WTC11 (cell line): Measurements from ENCODE around the gene PPM1N.

ENCODE experiments used
- FOXJ3 ChIP-seq: sonication (generic); formaldehyde crosslinking; IDR thresholded peaks from 2 replicates; pipeline ENCODE4 v1.9.0; 2021; ENCODE audit warnings: missing genetic modification reagents, mild to moderate bottlenecking, borderline replicate concordance
- HMGA2 ChIP-seq: fragments of 250-450 bp; sonication (Bioruptor Pico); IDR thresholded peaks from 2 replicates; pipeline ENCODE4 v1.4.0; 2021; ENCODE audit warnings: mild to moderate bottlenecking, moderate library complexity
- JUN ChIP-seq: sonication (generic); formaldehyde crosslinking; IDR thresholded peaks from 2 replicates; pipeline ENCODE4 v1.8.0; 2023; ENCODE audit warnings: mild to moderate bottlenecking, missing genetic modification reagents
- STAT6 ChIP-seq: sonication (generic); formaldehyde crosslinking; conservative IDR thresholded peaks from 2 replicates; pipeline ENCODE4 v1.8.1; 2023; ENCODE audit warnings: mild to moderate bottlenecking, low read depth, missing genetic modification reagents, moderate library complexity
- ZNF281 ChIP-seq: sonication (generic); formaldehyde crosslinking; IDR thresholded peaks from 2 replicates; pipeline ENCODE4 v1.8.0; 2023; ENCODE audit warnings: mild to moderate bottlenecking, missing genetic modification reagents

GRCh38 chr19:45450012-45450333 is 48.3 kb upstream of the PPM1N start:
- no peak for TF ChIP-seq FOXJ3 (CRISPR knock-in tag)
- no peak for TF ChIP-seq HMGA2 (CRISPR knock-in tag)
- no peak for TF ChIP-seq ZNF281 (CRISPR knock-in tag)
- TF ChIP-seq STAT6: no peak
- no peak for TF ChIP-seq JUN (CRISPR knock-in tag)
